AML-193 (cell line): ENCODE results near the gene ADGB.
"Not testable (repeated sequence)": the region's sequence is repeated elsewhere in the genome, so short reads cannot be mapped to it uniquely, and the experiment has no call there.

Experiments
- DNase-seq, 2 experiments: peaks; one replicate each; lab custom pipeline; 2025; lab: John Stamatoyannopoulos, UW

ADGB gene

DNA sequence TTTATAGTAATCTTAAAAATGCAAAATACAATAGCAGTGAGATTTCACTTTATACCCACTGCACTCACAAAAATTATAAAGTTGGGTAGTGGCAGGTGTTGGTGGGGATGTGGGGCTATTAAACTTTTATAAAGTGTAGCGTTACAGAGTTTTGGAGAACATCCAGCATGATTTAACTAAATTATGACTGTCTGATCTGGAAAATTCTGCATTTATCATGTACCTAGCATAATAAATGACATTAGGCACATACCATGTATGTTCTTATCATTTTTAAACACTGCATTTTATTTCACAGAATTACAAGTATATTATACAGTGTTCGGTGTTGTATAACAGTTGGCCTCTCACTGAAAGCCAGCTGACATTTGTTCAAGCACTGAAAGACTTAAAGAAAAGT is 169.9 kb downstream of the ADGB start:
- DNase-seq: no peak

DNA sequence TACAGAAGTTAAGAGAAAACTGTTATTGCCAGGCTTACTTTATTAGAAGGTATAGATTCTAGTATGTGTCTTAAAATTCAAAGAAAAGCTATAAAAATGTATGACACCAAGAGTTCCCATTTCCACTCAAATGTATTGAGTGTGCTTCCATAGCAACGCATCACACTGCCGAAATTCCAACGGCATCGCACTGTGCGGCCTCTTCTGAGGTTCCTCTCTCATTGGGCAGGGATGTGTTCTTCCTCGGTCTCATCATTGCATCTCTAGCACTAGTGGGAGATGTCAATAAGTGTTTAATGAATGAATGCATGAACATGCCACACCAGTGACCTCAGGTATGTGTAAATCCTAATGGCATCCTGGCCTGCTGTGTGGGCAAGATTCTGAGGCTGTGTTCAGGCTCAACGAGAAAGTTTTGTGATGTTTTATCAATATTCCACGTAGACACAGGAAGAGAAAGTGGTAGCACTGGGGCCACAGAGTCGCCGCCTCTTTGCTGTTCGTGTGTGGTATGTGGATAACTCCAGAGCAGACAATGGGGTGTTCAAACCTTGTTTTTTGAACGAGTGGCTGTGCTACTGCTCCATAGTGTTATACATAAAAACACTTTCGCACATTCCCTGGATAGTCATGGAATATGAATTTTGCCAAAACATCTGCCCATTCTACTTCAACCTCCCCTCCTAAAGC is 171.6 kb downstream of the ADGB start:
- peak; percentile 42 to 45 for DNase-seq

DNA sequence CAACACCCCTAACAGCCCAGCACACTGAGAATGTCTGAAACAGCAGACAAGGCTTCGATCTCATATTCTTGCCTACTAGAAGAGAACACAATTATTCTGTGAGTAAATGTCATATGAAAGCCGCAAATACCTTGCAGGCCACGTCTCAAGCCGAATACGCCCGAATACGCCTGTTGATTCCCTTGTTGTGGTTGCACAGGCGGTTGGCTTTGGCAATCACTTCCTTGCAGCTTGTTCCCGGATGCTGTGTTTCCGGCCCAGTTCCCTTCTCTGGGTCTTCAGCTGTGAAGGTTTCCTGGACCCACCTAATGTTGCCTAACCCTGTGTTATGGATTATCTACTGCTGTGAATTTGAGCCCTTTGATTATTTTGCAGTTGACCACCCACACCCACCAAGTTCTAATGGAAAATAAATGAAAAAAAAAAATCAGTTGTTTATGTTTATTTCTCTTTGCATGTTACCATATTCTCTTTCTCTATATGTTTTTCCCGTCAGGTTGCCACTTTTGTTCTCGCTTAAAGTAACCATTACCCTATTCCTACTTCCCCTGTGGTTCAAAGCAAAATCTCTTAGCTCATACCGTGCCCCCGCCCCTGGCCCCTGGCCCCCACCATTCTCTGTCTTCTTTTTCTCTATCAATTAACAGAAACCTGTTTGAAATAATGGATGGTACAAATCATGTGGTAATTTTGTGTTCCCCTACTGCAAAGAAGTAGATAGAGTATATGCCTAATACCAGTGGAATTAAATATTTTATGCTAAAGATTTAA is 172.4 kb downstream of the ADGB start:
- DNase-seq: peak; percentile 99

DNA sequence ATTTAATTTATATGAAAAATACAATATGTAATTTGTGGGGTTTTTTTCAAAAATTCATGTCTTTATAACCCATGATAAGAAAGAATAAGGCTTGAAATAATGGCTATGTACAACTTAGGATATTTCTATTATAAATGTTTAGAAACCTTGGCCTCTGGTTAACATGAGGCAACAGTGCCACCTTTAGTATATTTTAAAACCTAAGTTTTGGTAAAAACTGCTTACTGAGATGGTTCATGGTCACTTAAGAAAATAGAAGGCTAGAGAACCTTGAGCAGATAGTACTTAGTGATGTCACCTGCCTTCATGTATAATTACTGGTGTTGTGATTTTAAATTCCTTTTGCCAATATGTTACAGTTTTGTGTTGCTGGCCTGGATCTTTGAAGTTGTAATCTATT is 176.4 kb downstream of the ADGB start:
- DNase-seq: peak; percentile 84 to 89

DNA sequence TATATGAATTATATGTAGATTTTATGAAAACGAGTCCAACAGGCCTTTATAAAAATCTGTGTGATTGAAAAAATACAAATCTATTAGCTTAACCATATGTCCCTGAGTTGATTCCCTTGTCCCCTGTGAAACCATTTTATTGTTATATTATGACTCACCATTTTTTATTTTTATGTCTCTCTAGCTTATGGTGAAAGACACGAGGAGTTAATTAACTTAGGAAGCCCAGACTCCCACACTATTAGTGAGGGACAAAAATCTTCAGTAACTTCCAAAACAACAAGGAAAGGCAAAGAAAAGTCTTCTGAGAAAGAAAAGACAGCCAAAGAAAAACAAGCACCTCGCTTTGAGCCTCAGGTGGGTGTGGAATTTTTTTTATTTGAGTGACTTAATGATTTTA is 183.1 kb downstream of the ADGB start:
- DNase-seq: no peak

DNA sequence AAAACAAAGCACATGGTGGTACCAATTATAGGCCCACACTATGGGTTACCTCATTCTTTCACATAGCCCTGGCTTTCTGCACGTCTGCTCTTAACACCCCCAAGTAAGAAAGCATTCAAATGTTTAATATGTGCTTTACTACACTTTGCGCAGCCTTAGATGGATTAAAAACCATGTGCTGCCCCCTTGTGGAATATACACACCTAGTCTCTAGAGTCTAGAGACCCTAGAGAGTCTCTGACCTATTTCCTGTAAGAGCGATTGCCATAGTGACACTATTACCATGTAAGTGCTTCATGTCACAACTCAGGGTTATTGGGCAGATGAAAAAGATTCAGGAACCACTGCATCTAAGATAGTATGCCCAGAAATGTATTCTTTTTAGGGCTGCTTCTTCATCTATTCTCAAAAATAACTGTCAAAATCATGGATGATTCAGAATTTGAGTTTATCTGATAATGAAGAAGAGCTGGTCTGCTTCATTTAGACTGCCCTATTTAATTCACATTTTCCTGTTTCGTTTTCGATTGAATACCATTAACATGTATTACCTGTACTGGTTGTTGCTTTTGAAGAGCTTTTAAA is 186.3 kb downstream of the ADGB start:
- peak; percentile 83 to 86 for DNase-seq

DNA sequence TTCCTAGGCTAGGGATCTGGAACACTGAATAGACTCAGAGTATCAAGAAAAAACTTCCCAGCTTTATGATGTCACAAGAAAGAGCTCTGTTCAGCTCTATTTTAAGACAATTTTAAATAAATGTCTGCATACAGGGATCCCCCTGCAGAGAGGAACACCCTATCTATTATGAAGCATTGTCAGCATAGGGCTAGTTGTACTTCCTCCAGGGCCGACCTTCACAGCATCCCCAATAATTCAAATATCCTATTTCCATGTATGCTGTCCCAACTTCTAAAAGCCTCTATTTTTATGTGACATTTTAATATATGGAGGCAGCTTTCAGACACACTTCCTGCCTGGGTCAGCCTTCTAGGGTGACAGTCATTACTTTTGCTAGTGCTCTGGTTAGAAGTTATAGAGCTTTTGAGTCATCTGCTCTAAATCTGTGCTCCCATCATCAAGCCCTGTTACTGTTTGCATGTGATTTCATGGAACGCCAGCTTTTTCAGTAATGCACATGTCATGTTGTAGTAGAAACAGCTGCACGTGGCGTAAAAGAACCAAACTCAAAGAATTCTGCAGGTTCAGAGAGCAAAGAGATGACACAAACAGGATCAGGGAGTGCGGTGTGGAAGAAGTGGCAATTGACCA is 189.2 kb downstream of the ADGB start:
- no peak for DNase-seq

DNA sequence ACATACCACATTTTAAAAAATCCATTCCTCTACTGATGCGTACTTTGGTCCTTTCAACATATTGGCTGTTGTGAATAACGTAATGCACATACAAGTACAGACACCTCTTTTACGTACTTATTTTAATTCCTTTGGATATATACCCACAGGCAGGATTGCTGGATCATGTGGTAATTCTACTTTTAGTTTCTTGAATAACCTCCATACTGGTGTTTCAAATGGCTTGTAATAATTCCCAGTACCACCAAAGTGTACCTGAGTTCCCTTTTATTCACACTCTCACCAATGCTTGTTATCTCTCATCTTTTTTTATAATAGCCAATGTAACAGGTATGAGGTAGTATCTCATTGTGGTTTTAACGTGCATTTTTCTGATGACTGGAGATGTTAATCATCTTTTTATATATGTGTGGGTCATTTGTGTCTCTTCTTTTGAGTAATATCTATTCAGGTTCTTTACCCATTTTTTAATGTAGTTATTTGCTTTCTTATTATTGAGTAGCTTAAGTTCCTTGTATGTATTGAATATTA is 191.9 kb downstream of the ADGB start:
- no peak for DNase-seq

- DNase-seq: no peak
Observed at GRCh38 chr6:146791930-146792329, 193.2 kb downstream of the ADGB start.

GRCh38 chr6:146793218-146793617 is 194.4 kb downstream of the ADGB start:
- DNase-seq: not testable (repeated sequence)

GRCh38 chr6:146795479-146796133 is 196.8 kb downstream of the ADGB start:
- no peak for DNase-seq

GRCh38 chr6:146803167-146803566 is 204.4 kb downstream of the ADGB start:
- not testable (repeated sequence) for DNase-seq

DNA sequence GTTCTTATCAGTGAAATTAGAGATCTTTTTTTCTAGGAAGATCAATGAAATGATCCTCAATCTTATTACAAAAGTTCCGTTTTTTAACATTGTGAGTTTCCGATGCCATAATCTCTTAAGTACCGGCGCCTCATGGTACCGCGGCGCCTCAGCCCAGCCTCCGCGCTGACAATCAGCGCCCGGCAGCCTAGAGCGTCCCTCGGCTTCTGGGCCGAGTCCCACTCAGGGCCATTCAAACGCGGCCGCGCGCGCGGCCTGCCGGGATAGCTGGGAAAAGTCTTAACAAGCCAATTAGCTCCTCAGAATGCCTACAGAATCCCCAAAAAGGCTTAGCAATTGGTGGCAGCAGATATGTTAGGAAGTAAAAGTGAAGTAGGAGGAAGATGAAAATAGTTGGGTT is 204.8 kb downstream of the ADGB start:
- DNase-seq: no peak

GRCh38 chr6:146805546-146806325 is 207.0 kb downstream of the ADGB start:
- no peak for DNase-seq

DNA sequence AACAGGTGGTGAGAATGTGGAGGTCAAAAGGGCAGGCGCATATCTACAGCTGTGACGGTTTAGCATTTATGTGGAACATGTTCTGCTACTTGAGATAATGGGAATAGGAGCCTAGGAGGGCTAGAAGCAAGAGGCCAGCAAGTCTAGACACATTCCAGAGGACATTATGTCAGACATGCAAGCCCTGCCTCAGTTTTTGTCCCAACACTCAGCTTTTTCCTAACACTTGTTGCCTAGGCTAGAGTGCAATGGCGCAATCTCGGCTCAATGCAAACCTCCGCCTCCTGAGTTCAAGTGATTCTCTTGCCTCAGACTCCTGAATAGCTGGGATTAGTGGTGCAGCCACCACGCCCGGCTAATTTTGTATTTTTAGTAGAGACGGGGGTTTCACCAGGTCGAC is 210.2 kb downstream of the ADGB start:
- not testable (repeated sequence) for DNase-seq

DNA sequence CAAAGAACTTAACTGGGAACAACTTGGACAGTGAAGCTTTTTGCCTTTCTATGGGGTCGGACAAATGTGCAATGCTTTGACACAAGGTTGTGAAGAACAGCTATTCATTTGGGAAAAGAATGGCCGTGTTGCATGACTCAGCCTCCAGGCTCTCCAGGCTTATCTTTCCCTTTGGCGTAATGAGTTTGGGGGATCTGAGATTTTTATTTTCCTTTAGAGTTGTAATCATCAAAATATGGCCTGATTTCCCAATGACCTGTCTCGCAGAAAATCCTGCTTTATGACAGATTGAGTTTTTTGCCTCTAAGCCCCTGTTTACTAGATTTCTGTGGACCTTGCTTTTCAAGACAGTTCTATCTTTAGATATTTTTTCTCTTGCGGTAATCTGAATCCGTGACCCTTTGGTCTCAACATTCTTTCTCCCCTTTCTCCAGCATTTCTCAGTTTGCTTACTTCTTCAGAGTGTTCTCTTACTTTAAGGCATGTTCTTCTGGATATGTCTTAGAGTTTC is 214.1 kb downstream of the ADGB start:
- DNase-seq: not testable (repeated sequence)

DNA sequence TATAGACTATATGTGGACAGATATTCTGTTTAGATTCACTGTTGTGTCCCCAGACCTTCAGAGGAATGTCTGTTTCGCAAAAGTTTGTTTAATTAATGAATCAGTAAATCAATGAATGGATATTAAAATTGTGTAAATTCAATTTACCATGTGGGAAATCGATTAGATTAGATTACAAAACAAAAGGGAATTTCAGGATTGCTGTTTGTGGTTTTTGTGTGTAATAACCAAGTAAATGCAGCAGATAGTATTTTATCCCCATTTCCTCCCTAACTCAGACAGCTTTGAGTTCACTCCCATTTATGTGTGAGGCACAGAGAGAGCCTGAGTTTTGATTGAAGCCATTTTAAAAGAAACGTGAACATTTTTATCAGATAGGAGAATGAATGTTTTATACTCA is 214.8 kb downstream of the ADGB start:
- DNase-seq: no peak

GRCh38 chr6:146814148-146814750 is 215.5 kb downstream of the ADGB start:
- no peak for DNase-seq

- not testable (repeated sequence) for DNase-seq
Observed at GRCh38 chr6:146815511-146816462, 217.0 kb downstream of the ADGB start.
